Activated T-cell treated with anti-CD3 and anti-CD28 coated beads, Interleukin-2, amount 50 U/mL, for 48 hours (primary cell): Measurements from ENCODE around the gene EPB41L5.
"Not testable (repeated sequence)": the region's sequence is repeated elsewhere in the genome, so short reads cannot be mapped to it uniquely, and the experiment has no call there.

ENCODE experiments used
- DNase-seq, 2 experiments: peaks; one replicate each; pipeline ENCODE4 v3.0.0-alpha.2; 2020

EPB41L5 gene

GRCh38 chr2:120012771-120013596 is at the start of gene EPB41L5:
EPB41L5 (plus strand) TSS chr2:120013077; CDS start chr2:120019085, 6,008 bp downstream.
- DNase-seq: peak; percentile 84 to 90

DNA sequence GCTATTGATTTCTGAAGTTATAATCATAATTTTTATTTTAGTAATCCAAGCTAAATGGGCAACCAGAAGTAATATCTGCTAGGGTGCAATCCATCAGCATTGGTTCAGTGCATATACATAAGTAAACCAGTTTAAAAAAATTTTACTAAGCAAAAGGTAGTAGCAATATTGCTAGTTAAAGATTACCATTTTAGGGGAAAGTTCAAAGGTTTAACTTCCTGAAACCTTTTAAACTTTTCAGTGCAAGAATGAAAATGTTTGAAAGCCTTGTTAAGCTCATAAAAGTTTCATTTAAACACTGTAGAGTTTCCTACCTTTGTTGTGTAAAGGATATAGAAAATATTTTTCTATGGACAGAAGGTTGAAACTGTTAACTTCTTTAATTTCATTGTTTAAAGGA is 31.0 kb upstream of the EPB41L5 start:
- DNase-seq: no peak

DNA sequence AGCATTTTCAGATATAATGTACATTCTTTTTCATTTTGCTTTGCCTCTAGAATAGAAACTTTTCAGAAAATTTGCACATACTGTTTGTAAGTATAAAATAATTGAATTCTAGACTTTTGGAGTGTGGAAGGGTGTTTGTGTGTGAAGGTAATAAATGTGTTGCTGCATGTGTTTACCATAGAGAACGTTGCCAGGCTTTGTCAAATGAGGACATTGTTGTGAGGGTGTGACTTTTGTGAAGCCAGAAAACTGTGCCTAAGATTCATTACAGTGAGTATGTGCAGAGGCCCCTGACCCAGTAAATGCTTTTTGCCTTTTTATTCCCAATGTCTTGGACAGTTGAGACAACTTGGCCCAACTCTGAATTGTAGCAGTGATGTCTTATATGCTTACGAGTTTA is 30.4 kb upstream of the EPB41L5 start:
- DNase-seq: no peak

DNA sequence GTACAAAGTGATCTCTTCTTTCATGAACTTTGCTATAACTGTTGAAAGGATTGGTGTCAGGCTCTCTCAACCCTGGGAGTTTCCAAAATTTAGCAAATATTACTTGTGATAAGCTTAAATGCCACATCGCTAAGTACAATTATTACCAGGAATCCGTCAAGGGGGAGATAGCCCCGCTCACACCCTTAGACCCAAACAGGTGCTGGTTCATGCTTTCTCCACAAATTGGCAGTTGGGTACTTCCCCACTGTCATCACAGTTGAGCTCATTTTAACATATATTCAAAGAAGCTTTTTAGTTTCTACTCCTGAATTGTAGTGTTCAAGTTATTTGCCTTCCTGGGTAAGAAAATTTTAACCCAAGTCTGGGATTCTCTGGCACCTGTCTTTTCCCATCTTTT is 29.8 kb upstream of the EPB41L5 start:
- no peak for DNase-seq

GRCh38 chr2:119996148-119996547 is 16.7 kb upstream of the EPB41L5 start:
- no peak for DNase-seq

- not testable (repeated sequence) for DNase-seq
Measured at GRCh38 chr2:119996896-119997891, 15.7 kb upstream of the EPB41L5 start.

DNA sequence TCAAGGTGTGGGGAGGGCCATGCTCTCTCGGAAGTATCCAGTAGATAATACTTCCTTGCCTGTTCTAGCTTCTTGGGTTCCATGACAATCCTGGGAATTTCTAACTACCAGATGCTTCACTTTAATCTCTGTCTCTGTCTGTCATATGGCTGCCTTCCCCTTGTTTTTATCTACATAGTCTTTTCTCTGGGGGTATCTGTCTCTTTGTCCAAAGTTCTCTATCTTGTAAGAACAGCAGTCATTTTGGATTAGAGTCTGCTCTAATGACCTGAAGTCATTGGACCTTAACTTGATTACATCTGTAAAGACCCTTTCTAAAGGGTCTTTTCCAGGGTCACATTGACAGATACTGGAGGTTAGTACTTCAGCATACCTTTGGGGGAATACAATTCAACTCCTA is 11.4 kb upstream of the EPB41L5 start:
- no peak for DNase-seq

DNA sequence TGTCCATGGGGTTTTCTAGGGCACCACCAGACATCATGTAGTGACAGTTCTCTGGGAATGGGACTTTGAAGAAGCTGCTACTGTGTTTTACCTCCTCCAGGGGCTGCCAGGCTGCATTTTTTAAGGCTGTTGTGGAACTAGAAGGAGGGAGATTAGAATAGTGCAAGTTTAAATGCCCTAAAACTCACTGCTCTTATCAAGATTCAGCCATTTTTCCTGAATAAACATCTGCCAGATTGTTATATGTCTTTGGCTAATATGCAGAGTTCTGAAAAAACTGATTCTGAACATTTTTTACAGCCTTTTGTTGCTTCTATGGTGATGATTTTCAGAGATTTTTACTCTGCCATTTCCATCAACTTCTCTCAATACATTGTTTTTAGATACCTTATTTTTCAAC is 8.6 kb upstream of the EPB41L5 start:
- no peak for DNase-seq

GRCh38 chr2:120005834-120006521 is 6.9 kb upstream of the EPB41L5 start:
- DNase-seq: no peak

- no peak for DNase-seq
Measured at GRCh38 chr2:120007851-120008250, 5.0 kb upstream of the EPB41L5 start.

GRCh38 chr2:120012363-120012762 is 514 bp upstream of the EPB41L5 start:
- no peak for DNase-seq

GRCh38 chr2:120013597-120014223 is 833 bp downstream of the EPB41L5 start:
- DNase-seq: peak in 1 of 2 experiments; percentile 26

DNA sequence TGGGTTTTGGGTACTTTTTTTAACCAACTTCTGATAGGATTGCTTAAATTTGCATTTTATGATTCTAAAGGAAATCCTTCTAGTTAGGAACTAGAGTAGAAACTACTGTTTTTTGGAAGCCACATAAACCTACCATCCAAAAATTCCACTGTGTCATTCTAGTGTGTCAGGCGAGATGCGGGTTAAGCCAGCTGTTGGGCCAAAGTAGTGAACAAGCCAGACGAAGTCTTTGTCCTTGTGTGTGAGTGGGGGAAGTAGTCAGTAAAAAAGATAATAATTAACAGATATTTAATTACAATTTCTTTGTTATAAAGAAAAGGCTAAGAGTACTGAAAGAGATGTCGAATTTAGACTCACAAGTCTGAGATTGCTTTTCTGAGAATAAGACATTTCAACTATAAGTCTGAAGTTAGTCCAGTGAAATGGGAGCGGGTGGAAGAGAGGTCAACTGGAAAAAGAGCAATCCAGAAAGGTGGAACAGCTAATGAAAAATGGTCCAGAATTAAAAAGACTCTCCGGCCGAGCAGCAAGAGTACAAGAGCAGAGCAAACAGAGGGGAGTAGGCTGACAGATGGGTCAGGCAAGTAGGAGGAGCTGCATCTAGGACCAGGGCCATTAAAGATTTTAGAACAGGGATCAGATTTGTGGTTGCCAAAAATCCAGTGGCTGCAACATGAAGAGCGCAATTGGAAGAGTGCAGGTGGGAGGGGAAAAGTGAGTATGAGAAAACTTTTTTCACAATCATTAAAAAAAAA is 1.5 kb downstream of the EPB41L5 start:
- no peak for DNase-seq

DNA sequence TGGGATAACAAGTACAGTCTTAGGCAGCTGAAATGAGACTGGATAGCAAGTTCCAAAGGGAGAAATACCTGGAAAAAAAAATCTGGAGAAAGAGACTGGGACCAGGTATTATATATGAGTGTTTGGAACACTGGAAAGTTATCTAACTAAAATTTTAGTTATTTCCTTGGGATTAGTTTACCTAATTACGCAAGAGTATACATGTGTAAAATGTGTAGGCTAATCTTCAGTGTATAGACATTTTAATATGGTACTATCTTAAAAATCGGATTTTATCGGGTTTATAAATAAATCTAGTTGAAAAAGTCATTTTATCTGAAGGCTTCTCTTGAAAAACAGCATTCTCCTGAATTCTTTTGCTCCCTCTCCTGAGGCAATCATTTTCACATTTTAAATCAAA is 3.9 kb downstream of the EPB41L5 start:
- no peak for DNase-seq

- DNase-seq: no peak
Measured at GRCh38 chr2:120017201-120017600, 4.3 kb downstream of the EPB41L5 start.

DNA sequence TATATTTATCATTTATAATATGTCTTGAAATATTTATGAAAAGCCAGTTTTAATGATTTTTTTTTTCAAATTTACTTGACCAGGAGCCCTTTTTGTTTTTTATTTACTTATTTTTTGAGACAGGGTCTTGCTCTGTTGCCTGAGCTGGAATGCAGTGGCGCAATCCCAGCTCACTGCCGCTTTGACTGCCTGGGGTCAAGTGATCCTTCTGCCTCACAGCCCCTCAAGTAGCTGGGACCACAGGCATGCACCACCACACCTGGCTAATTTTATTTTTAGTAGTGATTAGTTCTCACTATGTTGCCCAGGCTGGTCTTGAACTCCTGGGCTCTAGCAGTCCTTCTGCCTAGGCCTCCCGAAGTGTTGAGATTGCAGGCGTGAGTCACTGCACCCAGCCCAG is 5.7 kb downstream of the EPB41L5 start:
- DNase-seq: no peak

DNA sequence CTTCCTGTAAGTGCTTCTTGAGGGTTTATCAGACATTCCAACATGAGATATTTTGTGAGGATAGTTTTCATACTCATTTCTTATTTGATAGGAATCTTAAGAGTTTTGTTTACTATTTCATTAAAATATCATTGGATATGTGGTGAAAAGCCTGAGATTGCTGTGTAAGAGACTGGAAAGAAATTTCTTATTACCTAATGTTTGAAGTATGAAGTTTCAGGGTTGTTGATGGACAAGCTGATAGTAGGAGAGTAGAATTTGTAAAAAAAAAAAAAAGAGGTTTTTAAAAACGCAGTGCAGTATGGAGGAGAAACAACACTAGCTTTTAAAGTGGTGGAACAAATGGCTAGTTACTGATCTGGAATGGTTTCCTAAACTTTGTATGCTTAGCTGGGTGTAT is 7.7 kb downstream of the EPB41L5 start:
- no peak for DNase-seq

- DNase-seq: not testable (repeated sequence)
Measured at GRCh38 chr2:120022505-120022904, 9.6 kb downstream of the EPB41L5 start.

DNA sequence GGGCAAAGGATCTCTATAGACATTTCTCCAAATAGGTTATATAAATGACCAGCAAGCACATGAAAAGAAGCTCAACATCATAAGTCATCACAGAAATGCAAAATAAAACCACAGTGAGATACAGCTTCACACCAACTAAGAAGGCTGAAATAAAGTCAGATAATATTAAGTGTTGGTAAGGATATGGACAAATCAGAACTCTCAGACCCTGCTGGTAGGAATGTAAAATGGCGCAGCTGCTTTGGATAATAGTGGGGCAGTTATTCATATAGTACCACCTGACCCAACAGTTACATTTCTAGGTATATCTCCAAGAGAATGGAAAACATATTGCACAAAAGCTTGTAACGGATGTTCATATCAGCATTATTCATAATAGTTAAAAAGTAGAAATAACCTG is 14.0 kb downstream of the EPB41L5 start:
- no peak for DNase-seq

- no peak for DNase-seq
Measured at GRCh38 chr2:120028795-120029194, 15.9 kb downstream of the EPB41L5 start.
